H9 (cell line): Measurements from ENCODE around the gene PLCH1. TPM values are rescaled to one million over a fixed set of nuclear protein-coding genes. Genes with fewer than 3 reads are reported as not detected.
A peak's percentile ranks its signal among the peaks of the same experiment; 100 is the strongest.

ENCODE experiments used
- DNase-seq: peaks from one replicate; pipeline ENCODE4 v3.0.0-alpha.2; 2017
- H2AFZ ChIP-seq: one replicate; pipeline ENCODE4 v1.6.1; 2013; ENCODE audit warnings: mild to moderate bottlenecking, low read length, control low read depth, moderate library complexity
- H2AK5ac ChIP-seq: 2 replicates; pipeline ENCODE4 v1.6.1; 2013; ENCODE audit warnings: low read length, control low read depth, mixed read lengths; ENCODE audit not compliant: insufficient read length
- H2BK120ac ChIP-seq: one replicate; pipeline ENCODE4 v1.6.1; 2013; ENCODE audit warnings: low read depth, mild to moderate bottlenecking, low read length, control low read depth, inconsistent platforms; ENCODE audit not compliant: poor library complexity, severe bottlenecking
- H2BK12ac ChIP-seq: 2 replicates; pipeline ENCODE4 v1.6.1; 2013; ENCODE audit warnings: low read length, control low read depth, mixed read lengths, low read depth; ENCODE audit not compliant: insufficient read length
- H2BK15ac ChIP-seq: 2 replicates; pipeline ENCODE4 v1.6.1; 2013; ENCODE audit warnings: low read depth, low read length, control low read depth
- H2BK20ac ChIP-seq: one replicate; pipeline ENCODE4 v1.6.1; 2013; ENCODE audit warnings: low read depth, mild to moderate bottlenecking, low read length, control low read depth, inconsistent platforms; ENCODE audit not compliant: poor library complexity, severe bottlenecking
- H2BK5ac ChIP-seq: 2 replicates; pipeline ENCODE4 v1.6.1; 2013; ENCODE audit warnings: low read length, control low read depth, mixed read lengths; ENCODE audit not compliant: insufficient read length
- H3K14ac ChIP-seq: 2 replicates; pipeline ENCODE4 v1.6.1; 2013; ENCODE audit warnings: low read length, control low read depth; ENCODE audit not compliant: insufficient read depth
- H3K18ac ChIP-seq: 2 replicates; pipeline ENCODE4 v1.6.1; 2013; ENCODE audit warnings: low read depth, mild to moderate bottlenecking, mixed read lengths, low read length, control low read depth; ENCODE audit not compliant: insufficient read length
- H3K23ac ChIP-seq: 2 replicates; pipeline ENCODE4 v1.6.1; 2013; ENCODE audit warnings: low read length, control low read depth, mixed read lengths, low read depth; ENCODE audit not compliant: insufficient read length
- H3K23me2 ChIP-seq: 2 replicates; pipeline ENCODE4 v1.6.1; 2013; ENCODE audit warnings: low read depth, mild to moderate bottlenecking, mixed read lengths, low read length, control low read depth; ENCODE audit not compliant: insufficient read length, poor library complexity, severe bottlenecking
- H3K27ac ChIP-seq: 2 replicates; pipeline ENCODE4 v1.5.1; 2013; ENCODE audit warnings: low read length, control low read depth, mixed read lengths, low read depth; ENCODE audit not compliant: insufficient read length
- H3K27me3 ChIP-seq: 2 replicates; pipeline ENCODE4 v1.6.1; 2013; ENCODE audit warnings: low read length, control low read depth, inconsistent platforms; ENCODE audit not compliant: insufficient read depth
- H3K4ac ChIP-seq: 2 replicates; pipeline ENCODE4 v1.6.1; 2013; ENCODE audit warnings: low read depth, mild to moderate bottlenecking, control low read depth, inconsistent platforms, low read length, moderate library complexity
- H3K4me1 ChIP-seq: 2 replicates; pipeline ENCODE4 v1.6.1; 2013; ENCODE audit warnings: low read length, control low read depth, inconsistent platforms; ENCODE audit not compliant: insufficient read depth
- H3K4me2 ChIP-seq: 2 replicates; pipeline ENCODE4 v1.6.1; 2013; ENCODE audit warnings: low read length, control low read depth, mixed read lengths; ENCODE audit not compliant: insufficient read length, insufficient read depth
- H3K56ac ChIP-seq: 2 replicates; pipeline ENCODE4 v1.6.1; 2013; ENCODE audit warnings: low read depth, mild to moderate bottlenecking, mixed read lengths, low read length, control low read depth; ENCODE audit not compliant: insufficient read length
- H3K79me1 ChIP-seq: 2 replicates; pipeline ENCODE4 v1.6.1; 2013; ENCODE audit warnings: low read depth, mild to moderate bottlenecking, moderate library complexity, low read length, control low read depth, inconsistent platforms; ENCODE audit not compliant: insufficient read depth, poor library complexity, severe bottlenecking
- H3K79me2 ChIP-seq: 2 replicates; pipeline ENCODE4 v1.6.1; 2013; ENCODE audit warnings: low read length, control low read depth, inconsistent platforms; ENCODE audit not compliant: insufficient read depth
- H3K9ac ChIP-seq: 2 replicates; pipeline ENCODE4 v1.6.1; 2013; ENCODE audit warnings: low read length, control low read depth, mixed read lengths; ENCODE audit not compliant: insufficient read length; ENCODE audit errors: extremely low read depth
- H3K9me3 ChIP-seq: one replicate; pipeline ENCODE4 v1.6.1; 2013; ENCODE audit warnings: low read depth, low read length, inconsistent platforms; ENCODE audit not compliant: control insufficient read depth
- H3T11ph ChIP-seq: one replicate; pipeline ENCODE4 v1.6.1; 2013; ENCODE audit warnings: mild to moderate bottlenecking, low read length, control low read depth, inconsistent platforms
- H4K20me1 ChIP-seq: one replicate; pipeline ENCODE4 v1.6.1; 2013; ENCODE audit not compliant: control insufficient read depth, insufficient read length, insufficient read depth
- H4K5ac ChIP-seq: 2 replicates; pipeline ENCODE4 v1.6.1; 2013; ENCODE audit warnings: low read depth, mild to moderate bottlenecking, mixed read lengths, low read length, control low read depth; ENCODE audit not compliant: insufficient read length
- H4K8ac ChIP-seq: replicated peaks from 2 replicates; pipeline ENCODE4 v1.6.1; 2013; ENCODE audit warnings: low read length, control low read depth, mixed read lengths, low read depth; ENCODE audit not compliant: insufficient read length
- H4K91ac ChIP-seq: 2 replicates; pipeline ENCODE4 v1.6.1; 2013; ENCODE audit warnings: low read depth, mild to moderate bottlenecking, moderate library complexity, mixed read lengths, low read length, control low read depth; ENCODE audit not compliant: insufficient read length
- H3K27ac Mint-ChIP-seq, 3 experiments: 2 replicates in 2 of 3; 3 replicates in 1 of 3; pipeline ENCODE4 v1.8.0; 2020 to 2021; ENCODE audit warnings: mixed read lengths in 3 of 3, mild to moderate bottlenecking in 1 of 3, moderate library complexity in 1 of 3
- H3K27me3 Mint-ChIP-seq: 2 replicates; pipeline ENCODE4 v1.8.0; 2021; ENCODE audit warnings: low read depth, mild to moderate bottlenecking, moderate library complexity, mixed read lengths
- H3K36me3 Mint-ChIP-seq, 3 experiments: 2 replicates in 2 of 3; 3 replicates in 1 of 3; pipeline ENCODE4 v1.8.0; 2020 to 2021; ENCODE audit warnings: low read depth in 3 of 3, mixed read lengths in 3 of 3; ENCODE audit not compliant: insufficient read depth in 1 of 3
- H3K4me1 Mint-ChIP-seq, 2 experiments: 2 replicates each; pipeline ENCODE4 v1.8.0; 2020; ENCODE audit warnings: mixed read lengths in 2 of 2
- H3K4me3 Mint-ChIP-seq, 2 experiments: 2 replicates in 1 of 2; 3 replicates in 1 of 2; pipeline ENCODE4 v1.8.0; 2020 to 2021; ENCODE audit warnings: mild to moderate bottlenecking in 2 of 2, mixed read lengths in 2 of 2, moderate library complexity in 1 of 2
- H3K9me3 Mint-ChIP-seq, 2 experiments: 2 replicates in 1 of 2; 3 replicates in 1 of 2; pipeline ENCODE4 v1.8.0; 2020; ENCODE audit warnings: mild to moderate bottlenecking in 2 of 2, mixed read lengths in 2 of 2, moderate library complexity in 1 of 2
- WGBS: extraction: QIAGEN DNeasy Blood & Tissue Kit; methylation state at CpG from one replicate; pipeline ENCODE4 v1.1.7; 2013; ENCODE audit warnings: missing lambda C conversion rate, low lambda C conversion rate, mixed read lengths; ENCODE audit not compliant: insufficient read length; ENCODE audit errors: extremely low coverage; 5-methylcytosine and 5-hydroxymethylcytosine counted together
- total RNA-seq: library from RNA; stranded (reverse); gene quantifications from 2 replicates; pipeline ENCODE4 v1.2.1, GENCODE V29; 2021
- TF ChIP-seq, protein P1 (sequence below): fragments of 200-600 bp; sonication (generic); conservative IDR thresholded peaks from 3 replicates; pipeline ENCODE4 v1.8.0; 2021; ENCODE audit warnings: antibody characterized with exemption, mild to moderate bottlenecking

Gene PLCH1
- total RNA-seq, 1 experiment from 2014 or later, result 19.0 TPM

DNA sequence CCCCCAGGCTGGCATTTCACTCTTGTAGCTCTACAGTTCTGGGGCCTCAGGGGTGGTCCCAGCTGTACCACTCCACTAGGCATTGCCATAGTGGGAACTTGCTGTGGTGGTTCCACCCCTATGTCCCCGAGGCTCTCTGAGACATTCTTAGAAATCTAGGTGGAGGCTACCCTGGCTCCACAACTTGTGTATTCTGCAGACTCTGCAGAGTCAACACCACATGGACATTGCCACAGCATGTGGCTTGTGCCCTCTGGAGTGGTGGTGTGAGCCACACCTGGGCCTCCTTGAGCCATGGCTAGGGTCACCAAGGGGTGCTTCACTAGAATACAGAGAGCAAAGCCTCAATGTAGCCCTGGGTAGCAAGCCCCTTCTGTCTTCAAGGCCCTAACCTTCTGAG is 397.0 kb downstream of the PLCH1 start:
- no peak overlapping the region for H3K4ac ChIP-seq
- no peak overlapping the region for H3T11ph ChIP-seq
- no peak overlapping the region for H3K27ac ChIP-seq
- no peak overlapping the region for H2BK120ac ChIP-seq
- H4K5ac ChIP-seq, result no peak overlapping the region
- no peak overlapping the region for H2AK5ac ChIP-seq
- no peak overlapping the region for H2BK20ac ChIP-seq
- H3K9ac ChIP-seq, result no peak overlapping the region
- H4K20me1 ChIP-seq, result no peaks in the 10 kb centered on the region
- Mint-ChIP-seq H3K36me3 (no peaks in the 10 kb centered on the region), H3K4me1 (peaks cover 0 to 5% of the 10 kb centered on the region in 2 experiments; a peak in 2 of 4 replicates), H3K9me3 (no peaks in the 10 kb centered on the region; a peak in 1 of 5 replicates), H3K27ac (peak overlapping the region in 1 of 3 experiments; percentile 52; a peak in 1 of 7 replicates), H3K4me3 (no peak overlapping the region), H3K27me3 (no peaks in the 10 kb centered on the region)
- no peaks in the 10 kb centered on the region for H3K4me1 ChIP-seq
- WGBS, result no CpG with 5 or more reads among the region's 1 CpG
- H4K91ac ChIP-seq, result no peak overlapping the region
- H3K56ac ChIP-seq, result no peak overlapping the region
- no peaks in the 10 kb centered on the region for H3K79me1 ChIP-seq
- H2BK15ac ChIP-seq, result no peak overlapping the region
- no peak overlapping the region for H2BK12ac ChIP-seq
- no peak overlapping the region for H3K18ac ChIP-seq
- H3K79me2 ChIP-seq, result no peaks in the 10 kb centered on the region
- H3K27me3 ChIP-seq, result no peaks in the 10 kb centered on the region
- H3K9me3 ChIP-seq, result no peaks in the 10 kb centered on the region
- H3K23me2 ChIP-seq, result no peaks in the 10 kb centered on the region
- H2AFZ ChIP-seq, result no peak overlapping the region
- no peak overlapping the region for H2BK5ac ChIP-seq
- H4K8ac ChIP-seq, result no peak overlapping the region
- TF ChIP-seq, protein P1, sequence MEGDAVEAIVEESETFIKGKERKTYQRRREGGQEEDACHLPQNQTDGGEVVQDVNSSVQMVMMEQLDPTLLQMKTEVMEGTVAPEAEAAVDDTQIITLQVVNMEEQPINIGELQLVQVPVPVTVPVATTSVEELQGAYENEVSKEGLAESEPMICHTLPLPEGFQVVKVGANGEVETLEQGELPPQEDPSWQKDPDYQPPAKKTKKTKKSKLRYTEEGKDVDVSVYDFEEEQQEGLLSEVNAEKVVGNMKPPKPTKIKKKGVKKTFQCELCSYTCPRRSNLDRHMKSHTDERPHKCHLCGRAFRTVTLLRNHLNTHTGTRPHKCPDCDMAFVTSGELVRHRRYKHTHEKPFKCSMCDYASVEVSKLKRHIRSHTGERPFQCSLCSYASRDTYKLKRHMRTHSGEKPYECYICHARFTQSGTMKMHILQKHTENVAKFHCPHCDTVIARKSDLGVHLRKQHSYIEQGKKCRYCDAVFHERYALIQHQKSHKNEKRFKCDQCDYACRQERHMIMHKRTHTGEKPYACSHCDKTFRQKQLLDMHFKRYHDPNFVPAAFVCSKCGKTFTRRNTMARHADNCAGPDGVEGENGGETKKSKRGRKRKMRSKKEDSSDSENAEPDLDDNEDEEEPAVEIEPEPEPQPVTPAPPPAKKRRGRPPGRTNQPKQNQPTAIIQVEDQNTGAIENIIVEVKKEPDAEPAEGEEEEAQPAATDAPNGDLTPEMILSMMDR, result no peak
- H3K14ac ChIP-seq, result no peak overlapping the region
- H3K23ac ChIP-seq, result no peak overlapping the region
- H3K4me2 ChIP-seq, result no peak overlapping the region
- DNase-seq, result no peak
